HAP-1 (cell line): ENCODE data around the gene FSTL4.

Source experiments
- DNase-seq, 2 experiments: peaks; one replicate each; pipeline ENCODE4 v3.0.0-alpha.2; 2016 to 2020; ENCODE audit warnings: low spot score in 2 of 2
- H3K27me3 ChIP-seq: fragments of 250-450 bp; sonication (Bioruptor Pico); 2 replicates; pipeline ENCODE4 v1.5.1; 2020; ENCODE audit warnings: low read depth, mild to moderate bottlenecking, moderate library complexity
- H3K36me3 ChIP-seq: fragments of 250-450 bp; sonication (Bioruptor Pico); replicated peaks from 2 replicates; pipeline ENCODE4 v1.5.1; 2020; ENCODE audit warnings: mild to moderate bottlenecking
- H3K4me1 ChIP-seq: fragments of 250-450 bp; sonication (Bioruptor Pico); 2 replicates; pipeline ENCODE4 v1.5.1; 2020; ENCODE audit warnings: mild to moderate bottlenecking
- H3K4me3 ChIP-seq: fragments of 250-450 bp; sonication (Bioruptor Pico); 2 replicates; pipeline ENCODE4 v1.5.1; 2020; ENCODE audit warnings: mild to moderate bottlenecking, moderate library complexity
- H3K9me3 ChIP-seq: fragments of 250-450 bp; sonication (Bioruptor Pico); 2 replicates; pipeline ENCODE4 v1.5.1; 2020; ENCODE audit warnings: mild to moderate bottlenecking, moderate library complexity
- in situ Hi-C: fragments of 300-500 bp; cut with MboI; formaldehyde crosslinking; loops from 3 replicates; pipeline ENCODE4 v1.14.3; 2020; ENCODE audit warnings: low sequenced_read_pairs, inconsistent platforms, mixed read lengths

Gene FSTL4

DNA sequence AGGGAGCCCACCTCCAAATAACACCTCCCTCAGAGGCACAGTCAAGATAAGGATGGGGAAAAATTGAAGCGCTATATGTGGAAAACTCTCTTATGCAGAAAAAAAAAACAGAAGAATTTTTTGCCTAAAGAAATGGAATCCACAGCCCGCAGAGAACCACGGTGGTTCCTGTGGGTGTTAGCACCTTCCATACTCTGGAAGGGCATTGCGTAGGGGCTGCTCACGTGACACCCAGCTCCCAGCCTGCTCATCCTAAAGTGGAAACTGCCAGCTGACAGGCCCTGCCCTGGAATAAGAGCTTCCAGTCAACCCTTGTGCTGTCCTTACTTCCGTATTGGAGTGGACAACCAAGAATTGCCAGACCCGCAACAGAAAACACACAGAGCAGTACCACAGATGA lies 142.5 kb downstream of the FSTL4 start:
- Histone ChIP-seq H3K4me3 (no peak overlapping the region), H3K27me3 (0 out of 2 replicates have a peak, but pooled peaks cover 2% of the 10 kb centered on the region), H3K36me3 (no peaks in the 10 kb centered on the region), H3K4me1 (no peaks in the 10 kb centered on the region), H3K9me3 (no peaks in the 10 kb centered on the region)
- DNase-seq, result no peak
- in situ Hi-C loops, result loop anchor here (10.0 kb wide), 1 partner anchor 355 kb away; no protein-coding TSS in a partner anchor

DNA sequence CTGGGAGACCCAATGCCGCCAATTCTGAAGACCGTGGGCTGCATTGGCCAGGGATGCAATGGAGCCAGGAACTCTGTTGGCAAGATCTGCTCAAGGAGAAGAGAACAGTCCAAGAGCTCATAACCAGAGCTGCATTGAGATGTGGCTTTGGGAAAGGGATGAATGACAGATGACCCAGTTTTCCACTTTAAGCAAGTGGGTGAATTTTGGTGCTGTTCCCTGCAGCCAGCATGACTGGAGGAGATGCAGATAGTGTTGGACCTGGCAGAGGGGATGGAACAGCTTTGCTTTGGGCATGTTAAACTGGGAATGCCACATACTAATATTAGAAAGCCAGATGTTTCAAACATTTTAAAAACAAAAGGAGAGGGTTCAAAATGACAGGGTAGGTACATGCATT lies 143.1 kb downstream of the FSTL4 start:
- in situ Hi-C loops, result loop anchor here (10.0 kb wide), 1 partner anchor 354 kb away; no protein-coding TSS in a partner anchor
- no peaks in the 10 kb centered on the region for H3K36me3 ChIP-seq
- H3K27me3 ChIP-seq, result 0 out of 2 replicates have a peak, but pooled peaks cover 2% of the 10 kb centered on the region
- DNase-seq, result no peak
- H3K9me3 ChIP-seq, result no peaks in the 10 kb centered on the region
- no peaks in the 10 kb centered on the region for H3K4me1 ChIP-seq
- H3K4me3 ChIP-seq, result no peak overlapping the region

DNA sequence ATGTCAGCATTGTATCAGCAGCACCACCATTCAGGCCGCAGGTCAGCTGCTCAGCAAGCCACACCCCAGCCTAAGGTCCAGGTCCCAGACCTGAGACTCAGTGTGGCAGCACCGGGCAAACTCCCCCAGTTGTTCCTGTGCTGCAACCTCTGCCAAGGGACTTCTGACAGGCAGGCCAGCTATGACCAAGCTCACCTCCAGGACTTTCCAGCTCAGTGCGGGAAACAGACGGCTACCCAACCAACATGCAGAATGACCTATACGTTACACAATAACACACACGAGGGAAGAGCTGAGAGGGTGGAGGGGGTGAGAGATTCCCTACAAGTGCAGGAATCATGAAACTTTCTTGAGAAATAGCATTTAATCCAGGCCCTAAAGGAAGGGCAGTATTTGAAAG lies 143.7 kb downstream of the FSTL4 start:
- H3K27me3 ChIP-seq, result 0 out of 2 replicates have a peak, but pooled peaks cover 2% of the 10 kb centered on the region
- DNase-seq, result no peak
- in situ Hi-C loops, result loop anchor here (10.0 kb wide), 1 partner anchor 354 kb away; no protein-coding TSS in a partner anchor
- no peaks in the 10 kb centered on the region for H3K36me3 ChIP-seq
- no peaks in the 10 kb centered on the region for H3K4me1 ChIP-seq
- H3K4me3 ChIP-seq, result no peak overlapping the region
- no peaks in the 10 kb centered on the region for H3K9me3 ChIP-seq

DNA sequence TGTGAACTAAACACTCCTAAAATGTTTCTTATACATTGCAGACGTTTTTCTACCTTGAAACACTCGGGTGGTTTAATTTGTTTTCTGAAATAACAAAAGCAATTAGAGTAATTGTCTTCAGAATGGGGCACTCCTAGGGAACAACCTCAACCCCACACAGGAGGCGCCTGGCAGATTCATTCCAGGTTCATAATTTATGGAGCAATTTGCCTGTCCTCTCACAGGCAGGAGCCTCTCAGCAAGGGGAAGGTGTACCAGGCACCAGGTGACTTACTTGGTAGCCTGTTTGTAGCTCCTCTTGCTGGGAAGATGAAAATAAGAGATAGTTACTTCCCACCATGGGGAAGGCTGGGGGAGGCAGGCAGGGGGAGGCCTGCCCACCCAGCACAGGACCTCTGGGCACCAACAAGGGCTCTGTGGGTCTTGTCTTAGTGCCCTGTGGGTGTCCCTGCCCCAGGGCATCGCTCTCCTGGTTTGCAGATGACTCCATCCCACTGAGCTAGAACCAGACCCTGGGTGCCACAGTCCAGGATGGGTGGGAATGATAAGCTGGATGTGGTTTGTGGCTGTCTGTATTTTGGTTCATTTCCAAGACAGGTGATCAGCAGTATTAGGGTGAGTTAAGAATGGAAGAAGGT lies 144.4 kb downstream of the FSTL4 start:
- Histone ChIP-seq H3K4me1 (no peaks in the 10 kb centered on the region), H3K4me3 (no peak overlapping the region), H3K36me3 (no peaks in the 10 kb centered on the region), H3K9me3 (no peaks in the 10 kb centered on the region), H3K27me3 (0 out of 2 replicates have a peak, but pooled peaks cover 2% of the 10 kb centered on the region)
- DNase-seq, result no peak
- in situ Hi-C loops, result loop anchor here (10.0 kb wide), 1 partner anchor 353 kb away; no protein-coding TSS in a partner anchor

DNA sequence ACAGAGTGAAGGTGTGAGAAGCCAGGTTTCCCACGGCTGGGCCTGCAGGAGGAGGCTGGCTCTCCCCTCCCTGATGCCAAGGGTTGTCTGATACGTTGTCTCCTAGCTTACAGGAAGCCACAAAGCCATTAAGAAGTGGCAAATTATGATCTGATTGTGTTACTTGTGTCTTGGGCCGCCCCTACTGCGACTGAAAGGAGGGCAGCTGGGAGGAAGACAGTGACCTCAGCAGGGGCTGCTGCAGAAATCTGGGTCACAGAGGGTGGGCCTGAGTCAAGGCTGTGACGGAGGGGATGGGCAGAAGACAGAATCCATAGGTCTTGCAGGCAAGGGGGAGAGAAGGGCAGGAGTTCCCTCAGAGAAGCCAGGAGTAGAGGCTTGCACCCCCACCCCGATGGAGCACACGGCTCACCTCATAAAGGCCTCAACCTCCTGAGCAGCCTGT lies 145.0 kb downstream of the FSTL4 start:
- DNase-seq, result no peak
- H3K9me3 ChIP-seq, result no peaks in the 10 kb centered on the region
- H3K36me3 ChIP-seq, result no peaks in the 10 kb centered on the region
- H3K4me1 ChIP-seq, result no peaks in the 10 kb centered on the region
- in situ Hi-C loops, result loop anchor here (10.0 kb wide), 1 partner anchor 353 kb away; no protein-coding TSS in a partner anchor
- no peak overlapping the region for H3K4me3 ChIP-seq
- 0 out of 2 replicates have a peak, but pooled peaks cover 2% of the 10 kb centered on the region for H3K27me3 ChIP-seq

DNA sequence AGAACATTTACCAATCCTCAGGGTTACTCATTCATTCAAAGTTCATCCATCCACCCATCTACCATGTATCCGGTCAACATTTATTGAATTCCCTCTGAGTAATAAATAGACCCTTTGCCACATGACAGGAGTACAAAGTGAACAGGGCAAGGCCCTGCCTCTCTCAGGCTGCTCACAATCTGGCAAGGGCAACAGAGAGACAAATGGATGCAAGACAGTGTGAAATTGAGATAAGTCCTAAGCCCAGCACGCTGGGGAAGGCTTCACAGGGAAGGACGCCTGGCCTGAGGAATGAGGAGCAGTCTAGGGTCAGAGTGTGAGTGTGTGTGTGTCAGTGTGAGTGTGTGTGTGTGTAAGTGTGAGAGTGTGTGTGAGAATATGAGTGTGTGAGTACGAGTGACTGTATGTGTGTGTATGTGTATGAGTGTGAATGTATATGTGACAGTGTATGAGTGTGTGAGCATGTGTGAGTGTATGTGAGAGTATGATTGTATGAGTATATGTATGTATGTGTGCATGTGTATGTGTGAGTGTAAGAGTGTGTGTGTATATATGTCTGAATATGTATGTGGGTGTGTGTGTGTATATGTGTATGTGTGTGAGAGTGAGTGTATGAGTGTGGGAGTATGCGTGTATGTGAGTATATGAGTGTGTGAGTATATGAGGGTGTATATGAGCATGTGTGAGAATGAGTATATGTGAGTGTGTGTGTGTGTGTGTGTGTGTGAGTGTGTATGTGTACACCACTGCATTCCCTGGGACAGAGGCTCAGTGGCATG lies 145.6 kb downstream of the FSTL4 start:
- Histone ChIP-seq H3K4me3 (no peak overlapping the region), H3K36me3 (no peaks in the 10 kb centered on the region), H3K27me3 (0 out of 2 replicates have a peak, but pooled peaks cover 2% of the 10 kb centered on the region), H3K9me3 (no peaks in the 10 kb centered on the region), H3K4me1 (no peaks in the 10 kb centered on the region)
- in situ Hi-C loops, result loop anchor here (10.0 kb wide), 1 partner anchor 352 kb away; no protein-coding TSS in a partner anchor
- no peak for DNase-seq

DNA sequence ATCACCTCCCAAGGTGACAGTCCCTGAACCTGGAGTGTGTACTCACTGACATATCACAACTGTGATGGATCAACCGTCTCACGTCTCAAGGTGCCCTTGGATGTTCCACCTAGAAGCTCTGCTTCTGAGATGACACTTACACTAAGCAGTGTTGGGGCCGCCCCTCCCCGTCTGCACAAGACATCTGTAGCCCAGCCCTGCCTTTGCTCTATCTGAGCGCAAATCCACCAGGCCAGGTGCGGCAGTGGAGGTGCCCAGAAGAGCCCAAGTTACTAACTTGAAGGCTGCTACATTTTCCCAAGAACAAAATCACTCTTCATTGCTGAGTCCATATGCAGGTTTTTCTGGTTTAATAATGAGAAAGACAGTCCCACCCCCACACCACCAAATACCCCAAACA lies 148.3 kb downstream of the FSTL4 start:
- in situ Hi-C loops, result loop anchor here (10.0 kb wide), 1 partner anchor 349 kb away; no protein-coding TSS in a partner anchor
- Histone ChIP-seq H3K9me3 (no peaks in the 10 kb centered on the region), H3K4me1 (no peaks in the 10 kb centered on the region), H3K27me3 (no peaks in the 10 kb centered on the region), H3K4me3 (no peak overlapping the region), H3K36me3 (no peaks in the 10 kb centered on the region)
- no peak for DNase-seq

DNA sequence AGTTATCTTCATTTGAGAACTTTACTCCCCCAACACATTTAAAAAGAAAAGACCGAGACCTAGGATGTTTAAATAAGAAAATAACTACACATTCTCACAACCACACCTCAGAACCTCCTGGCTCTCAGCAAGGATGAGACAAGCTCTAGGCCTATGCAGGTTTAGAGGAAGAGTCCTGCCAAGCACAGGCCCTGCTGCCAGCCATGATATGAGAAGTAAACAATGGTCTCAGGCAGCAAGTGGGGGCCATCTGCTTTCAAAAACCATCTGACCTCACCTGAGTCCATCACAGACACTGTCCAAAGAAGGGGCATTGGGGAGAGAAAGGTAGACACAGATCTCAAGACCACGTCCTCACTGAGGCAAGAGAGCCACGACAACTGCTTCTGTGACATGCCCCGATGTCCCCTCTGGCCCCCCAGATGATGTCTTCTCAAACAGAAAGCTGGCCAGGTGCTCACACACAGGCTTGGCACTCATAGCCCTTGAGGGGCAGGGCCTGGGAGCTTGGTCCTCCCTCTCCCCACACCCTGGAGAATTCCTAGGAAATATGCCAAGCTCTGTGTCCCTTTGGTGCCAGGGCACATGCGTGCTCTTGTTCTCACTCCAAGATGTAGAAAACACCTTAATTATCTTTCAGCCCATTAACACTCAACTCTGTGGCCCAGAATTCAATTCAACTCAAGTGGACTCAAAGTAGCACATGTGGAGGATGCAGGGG lies 150.4 kb downstream of the FSTL4 start:
- DNase-seq, result no peak
- no peaks in the 10 kb centered on the region for H3K4me1 ChIP-seq
- H3K9me3 ChIP-seq, result no peaks in the 10 kb centered on the region
- in situ Hi-C loops, result loop anchor here (10.0 kb wide), 1 partner anchor 347 kb away; no protein-coding TSS in a partner anchor
- H3K36me3 ChIP-seq, result no peaks in the 10 kb centered on the region
- H3K27me3 ChIP-seq, result no peaks in the 10 kb centered on the region
- no peak overlapping the region for H3K4me3 ChIP-seq

DNA sequence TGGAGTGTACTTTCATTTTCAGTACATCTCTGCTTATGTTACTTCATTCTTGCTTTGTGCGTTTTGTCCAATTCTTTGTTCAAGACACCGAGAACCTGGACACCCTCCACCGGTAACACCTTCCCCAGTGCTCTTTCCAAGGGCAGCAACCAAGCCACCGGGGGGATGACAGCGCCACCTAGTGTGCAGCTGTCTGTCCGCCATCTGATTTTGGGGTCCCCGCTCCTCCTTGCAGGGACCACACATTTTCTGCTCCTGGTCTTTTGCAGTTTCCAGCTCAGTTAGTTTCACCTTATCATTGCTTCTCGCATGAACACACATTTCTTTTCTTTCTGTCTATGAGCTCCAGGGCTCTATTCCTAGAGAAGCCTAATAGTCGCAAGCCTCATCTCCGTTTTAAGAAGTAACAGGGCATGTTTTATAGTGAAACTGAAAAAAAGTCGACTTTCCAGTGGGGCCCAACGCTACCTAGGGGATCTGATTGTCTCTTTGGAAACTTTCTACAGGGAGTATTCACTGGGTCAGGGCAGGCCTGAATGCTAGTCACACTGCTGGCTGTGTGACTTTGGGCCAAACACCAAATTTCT lies 152.1 kb downstream of the FSTL4 start:
- in situ Hi-C loops, result loop anchor here (10.0 kb wide), 1 partner anchor 345 kb away; no protein-coding TSS in a partner anchor
- DNase-seq, result peak in 1 of 2 experiments; percentile 75
- H3K4me3 ChIP-seq, result no peak overlapping the region
- H3K27me3 ChIP-seq, result no peaks in the 10 kb centered on the region
- H3K4me1 ChIP-seq, result no peaks in the 10 kb centered on the region
- H3K36me3 ChIP-seq, result no peaks in the 10 kb centered on the region
- H3K9me3 ChIP-seq, result no peaks in the 10 kb centered on the region

DNA sequence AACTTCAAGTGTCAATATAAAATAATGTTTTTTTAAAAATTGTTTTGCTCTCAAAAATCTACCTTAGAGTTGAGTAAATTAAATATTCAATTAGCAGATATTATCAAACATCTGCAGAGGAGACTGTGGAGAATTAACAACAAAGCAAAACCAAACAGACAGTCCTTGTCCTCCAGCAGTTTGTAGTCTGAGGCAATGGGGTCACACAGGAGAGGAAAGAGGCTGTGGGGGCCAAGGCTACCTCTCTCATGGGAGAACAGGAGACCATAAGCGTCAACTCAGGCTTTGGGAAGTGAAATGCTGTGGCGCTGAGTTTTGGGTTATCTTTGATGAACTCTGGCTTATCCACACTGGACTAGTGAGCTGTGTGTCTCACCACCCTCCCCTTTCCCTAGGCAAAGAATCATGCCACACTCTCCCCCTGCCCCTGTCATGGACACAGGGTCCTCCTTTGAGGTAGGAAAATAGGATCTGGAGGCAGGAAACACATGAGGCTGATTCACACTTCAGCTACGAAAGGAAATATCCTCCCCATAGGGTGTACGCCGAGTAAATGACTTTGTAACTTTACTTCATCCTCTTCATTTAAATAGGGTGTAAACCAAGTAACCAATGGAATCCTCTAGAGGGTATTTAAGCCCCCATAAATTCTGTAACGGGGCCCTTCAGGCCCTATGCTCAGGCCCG lies 152.7 kb downstream of the FSTL4 start:
- Histone ChIP-seq H3K36me3 (no peaks in the 10 kb centered on the region), H3K9me3 (no peaks in the 10 kb centered on the region), H3K4me1 (no peaks in the 10 kb centered on the region), H3K27me3 (no peaks in the 10 kb centered on the region), H3K4me3 (no peak overlapping the region)
- in situ Hi-C loops, result loop anchor here (10.0 kb wide), 1 partner anchor 345 kb away; no protein-coding TSS in a partner anchor
- no peak for DNase-seq

DNA sequence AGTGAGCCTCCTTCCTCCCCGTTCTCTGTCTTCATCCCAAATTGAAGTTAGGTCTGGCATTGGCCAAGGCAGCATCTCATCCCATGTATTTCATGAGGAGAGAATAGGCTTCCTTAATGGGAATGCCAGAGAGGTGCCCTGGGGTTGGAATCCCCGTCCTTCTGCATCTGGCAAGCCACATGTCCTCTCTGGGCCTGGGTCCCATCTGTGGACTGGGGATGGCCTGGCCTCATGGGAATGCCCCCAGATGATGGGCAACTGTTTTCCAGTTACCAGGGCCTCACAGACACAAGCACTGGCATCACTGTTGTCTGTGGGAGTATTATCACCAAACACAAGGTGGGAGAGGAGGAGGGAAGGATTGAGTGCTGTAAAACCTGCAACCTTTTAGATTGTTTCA lies 153.9 kb downstream of the FSTL4 start:
- Histone ChIP-seq H3K4me3 (no peak overlapping the region), H3K27me3 (no peaks in the 10 kb centered on the region), H3K36me3 (no peaks in the 10 kb centered on the region), H3K9me3 (no peaks in the 10 kb centered on the region), H3K4me1 (no peaks in the 10 kb centered on the region)
- in situ Hi-C loops, result no loop called here
- DNase-seq, result no peak

DNA sequence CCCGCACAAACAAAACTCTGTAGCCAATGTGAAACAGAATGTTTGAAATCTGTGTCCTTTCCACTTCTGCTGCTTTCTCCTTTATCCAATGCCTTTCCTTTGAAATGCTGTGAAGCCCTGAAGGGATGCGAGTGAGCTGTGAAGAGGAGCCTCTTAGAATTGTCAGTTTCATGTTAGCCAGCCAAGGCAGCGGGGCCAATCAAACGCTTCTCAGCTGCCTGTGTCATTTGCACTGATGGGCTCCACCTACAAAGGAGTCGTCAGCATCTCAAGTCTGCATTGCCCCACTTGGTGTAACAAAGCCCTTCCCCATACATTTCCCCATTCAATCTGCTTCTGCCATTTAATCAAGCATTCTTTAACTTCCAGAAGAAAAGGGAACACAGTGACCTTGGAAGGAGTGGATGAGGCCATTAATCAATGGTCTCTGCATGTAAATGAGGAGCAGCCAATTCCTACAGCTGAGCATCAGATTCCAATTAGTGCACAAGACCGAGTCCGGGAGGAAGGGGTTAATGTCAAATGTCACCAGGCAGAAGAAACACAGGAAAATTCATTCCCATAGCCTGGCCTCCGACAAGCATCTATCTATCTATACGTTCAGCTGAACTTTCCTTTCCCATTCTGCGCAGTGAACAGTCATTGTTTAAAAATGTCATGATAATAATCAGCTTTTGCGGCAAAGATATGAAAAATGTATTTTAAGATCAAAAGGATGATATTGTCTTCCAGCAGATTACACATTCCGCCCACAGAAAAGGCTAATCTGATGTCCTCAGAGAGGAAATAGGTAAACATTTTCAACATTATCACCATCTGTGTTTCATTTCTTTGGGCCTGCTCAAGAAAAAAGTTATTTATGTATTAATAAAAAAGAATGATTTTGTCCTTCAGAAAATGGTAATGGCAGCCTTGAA lies 154.6 kb downstream of the FSTL4 start:
- no peaks in the 10 kb centered on the region for H3K27me3 ChIP-seq
- no peaks in the 10 kb centered on the region for H3K9me3 ChIP-seq
- in situ Hi-C loops, result no loop called here
- no peak overlapping the region for H3K4me3 ChIP-seq
- DNase-seq, result no peak
- H3K4me1 ChIP-seq, result no peaks in the 10 kb centered on the region
- no peaks in the 10 kb centered on the region for H3K36me3 ChIP-seq
